HG03571 (cell line): ENCODE measurements around the gene NFIX.

Experiments
- ATAC-seq: cut with Tn5 transposase; IDR thresholded peaks from one replicate; pipeline ENCODE4 v1.9.1; 2021; ENCODE audit not compliant: unreplicated experiment

Gene NFIX

DNA sequence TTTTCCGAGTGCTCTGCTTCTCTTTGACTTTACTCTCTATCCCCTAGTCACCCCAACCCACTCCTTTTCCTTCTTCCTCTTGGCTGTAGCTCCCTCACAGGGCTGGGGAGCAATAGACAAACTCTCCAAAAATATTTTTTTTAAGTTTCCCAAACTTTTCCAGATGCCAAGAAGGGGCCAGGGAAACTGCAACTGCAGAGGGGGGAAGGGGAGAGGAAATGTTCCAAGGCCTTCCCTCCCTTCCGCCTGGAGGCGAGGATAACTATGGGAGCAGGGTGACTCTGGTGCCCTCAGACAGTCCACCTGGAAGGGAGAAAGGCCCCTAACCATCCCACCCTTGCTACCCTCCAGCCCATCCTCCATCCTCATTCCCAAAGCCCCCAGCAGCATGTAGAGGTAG is 58.0 kb downstream of the NFIX start:
- ATAC-seq: no peak

DNA sequence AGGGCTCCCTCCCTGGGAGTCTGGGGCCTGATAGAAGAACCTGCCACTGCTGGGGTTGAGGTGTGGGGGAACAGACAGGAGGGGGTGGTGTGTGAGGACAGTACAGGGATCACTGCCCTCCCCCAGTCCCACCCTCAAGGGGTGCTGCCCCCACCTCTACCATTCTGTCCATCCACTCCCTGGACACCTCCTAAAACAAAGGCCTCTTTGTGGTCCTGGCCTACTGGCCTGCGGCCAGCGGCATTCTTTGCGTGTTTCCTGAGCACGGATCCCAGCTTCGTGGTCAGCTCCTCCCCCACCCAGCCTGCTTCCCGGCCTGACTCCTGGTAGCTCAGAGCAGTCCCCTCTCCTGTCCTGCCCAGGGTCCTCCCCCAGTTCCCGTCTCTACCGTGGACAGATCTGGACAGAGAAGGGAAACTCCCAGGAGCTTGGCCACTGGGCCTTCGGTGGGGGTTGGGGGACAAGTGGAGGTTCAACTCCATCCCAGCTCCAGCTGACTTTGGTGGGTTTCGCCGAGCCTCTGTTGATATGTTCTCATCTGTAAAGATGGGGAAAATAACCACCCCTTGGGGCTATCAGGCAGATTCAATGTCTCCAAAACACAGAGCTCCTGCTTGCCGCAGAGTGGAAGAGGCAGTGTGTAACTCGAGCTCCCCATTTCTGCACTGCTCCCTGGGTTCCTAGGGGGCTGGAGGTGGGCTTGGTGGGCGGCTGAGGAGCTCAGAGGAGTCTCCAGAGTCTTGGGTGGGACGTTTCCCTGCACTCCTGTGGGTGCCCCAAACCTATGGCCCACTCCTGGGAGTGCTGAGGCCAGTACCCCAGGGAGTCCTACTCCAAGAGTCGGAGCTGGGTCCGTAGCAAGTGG is 58.7 kb downstream of the NFIX start:
- no peak for ATAC-seq

DNA sequence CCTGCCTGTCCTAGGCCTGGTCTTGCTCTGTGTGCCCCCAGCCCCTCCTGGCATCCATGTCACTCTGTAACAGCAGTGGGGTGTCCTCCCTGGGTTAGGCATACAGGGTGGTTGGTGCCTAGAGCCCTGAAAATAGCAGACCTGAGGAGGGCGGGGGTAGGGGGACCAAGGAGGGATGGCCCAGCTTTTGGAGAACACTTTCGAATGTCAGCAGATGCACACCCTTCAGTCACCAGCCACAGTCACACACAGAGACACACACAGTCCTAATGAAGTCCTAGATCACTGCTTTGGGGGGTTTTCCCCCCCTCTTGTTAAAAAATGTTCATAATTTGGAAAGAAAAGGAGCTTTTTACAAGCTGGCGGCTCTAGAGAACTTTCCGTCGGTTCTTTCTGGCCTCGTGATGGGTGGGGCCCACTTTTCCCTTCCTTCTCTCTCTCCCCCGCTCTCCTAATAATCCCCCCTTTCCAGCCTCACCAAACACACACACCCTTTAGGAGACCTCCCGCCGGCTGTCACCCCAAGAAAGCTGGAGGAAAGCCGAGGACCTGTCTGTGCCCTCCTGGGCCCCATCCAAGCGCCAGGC is 59.4 kb downstream of the NFIX start:
- ATAC-seq: no peak

DNA sequence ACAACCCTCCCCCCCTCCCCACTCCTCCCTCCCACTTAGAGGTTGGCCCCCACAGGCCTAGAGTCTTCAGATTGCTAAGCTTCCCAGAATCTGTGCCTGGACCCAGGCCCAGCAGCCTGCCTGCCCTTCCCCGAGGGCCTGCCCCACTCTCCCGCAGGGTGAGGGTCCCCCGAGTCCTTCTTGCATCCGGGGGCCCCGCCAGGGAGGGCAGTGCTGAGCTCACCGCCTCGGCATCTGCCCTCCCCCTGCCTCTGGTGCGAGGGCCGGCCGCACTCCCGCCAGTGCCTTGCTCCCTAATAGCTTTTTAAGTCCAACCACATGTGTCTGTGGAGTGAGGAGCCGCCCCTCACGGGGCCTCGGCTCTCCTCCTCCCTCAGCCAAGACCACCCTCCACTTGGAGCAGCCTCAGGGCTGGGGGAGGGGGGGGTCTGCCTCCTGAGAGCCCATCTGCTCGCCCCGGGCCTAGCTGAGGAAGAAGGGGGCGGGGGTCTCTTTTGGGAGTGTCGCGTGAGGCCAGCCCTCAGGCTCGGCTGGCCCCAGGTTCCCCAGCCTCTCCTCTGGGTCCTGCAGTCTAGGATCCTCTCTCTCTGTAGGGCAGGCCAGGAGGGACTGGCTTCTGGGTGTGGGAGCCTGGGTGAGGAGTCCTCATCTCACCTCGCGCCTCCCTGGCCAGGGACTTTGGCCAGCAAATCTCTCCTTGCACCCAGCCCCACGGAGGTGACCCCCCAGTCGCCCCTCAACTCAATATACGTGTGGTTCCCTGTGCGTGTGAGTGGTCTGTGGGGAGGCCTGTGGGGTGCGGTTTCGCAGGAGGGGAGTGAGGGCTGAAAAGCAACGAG is 60.2 kb downstream of the NFIX start:
- ATAC-seq: no peak

DNA sequence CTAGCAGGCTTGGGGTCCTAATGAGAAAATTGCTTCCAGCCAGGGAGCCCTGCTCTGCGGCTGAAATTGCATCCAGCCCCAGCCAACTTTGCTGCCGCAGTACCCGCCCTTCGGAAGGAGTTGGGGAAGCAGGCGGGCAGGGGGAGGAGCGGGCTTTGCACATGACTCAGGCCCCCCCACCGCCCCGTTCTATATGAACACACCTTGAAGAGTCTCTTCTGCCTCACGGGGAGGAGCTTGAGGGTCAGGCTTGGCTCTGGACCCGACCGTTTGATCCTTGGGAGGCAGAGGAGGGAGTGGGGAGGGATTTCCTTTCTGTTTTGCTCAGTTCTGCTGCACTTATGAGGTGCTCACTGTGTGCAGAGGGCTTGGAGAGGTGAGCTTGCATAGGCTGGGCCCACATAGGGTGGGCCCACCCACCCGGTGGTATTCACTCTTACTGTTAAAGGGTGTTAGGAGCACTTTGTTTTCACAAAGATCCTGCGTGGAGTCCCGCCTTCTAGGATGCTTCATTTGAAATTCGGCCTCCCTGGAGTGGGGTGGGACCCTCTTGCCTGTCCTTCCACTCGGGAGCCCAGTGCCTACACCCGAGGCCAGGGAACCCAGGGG is 60.9 kb downstream of the NFIX start:
- ATAC-seq: no peak

DNA sequence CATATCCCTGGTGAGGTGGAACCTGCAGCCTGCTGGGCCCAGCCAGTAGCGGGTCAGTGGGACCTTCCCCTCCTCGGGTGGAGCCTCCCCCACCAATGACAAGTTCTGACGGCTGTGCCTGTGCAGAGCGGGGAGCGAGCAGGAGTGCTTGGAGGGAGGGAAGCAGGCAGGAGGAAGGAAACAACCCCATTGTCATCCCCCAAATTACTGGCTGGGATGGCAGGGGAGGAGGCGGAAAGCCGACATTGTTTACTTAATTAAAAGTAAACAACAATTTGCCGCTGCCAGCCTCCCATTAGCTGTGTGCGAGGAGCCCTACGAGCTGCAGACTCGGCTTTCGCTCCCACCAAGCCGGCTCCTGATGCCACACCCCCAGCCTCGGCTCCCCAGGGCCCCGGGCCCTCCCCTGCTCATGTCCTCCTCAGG is 61.9 kb downstream of the NFIX start:
- ATAC-seq: no peak

DNA sequence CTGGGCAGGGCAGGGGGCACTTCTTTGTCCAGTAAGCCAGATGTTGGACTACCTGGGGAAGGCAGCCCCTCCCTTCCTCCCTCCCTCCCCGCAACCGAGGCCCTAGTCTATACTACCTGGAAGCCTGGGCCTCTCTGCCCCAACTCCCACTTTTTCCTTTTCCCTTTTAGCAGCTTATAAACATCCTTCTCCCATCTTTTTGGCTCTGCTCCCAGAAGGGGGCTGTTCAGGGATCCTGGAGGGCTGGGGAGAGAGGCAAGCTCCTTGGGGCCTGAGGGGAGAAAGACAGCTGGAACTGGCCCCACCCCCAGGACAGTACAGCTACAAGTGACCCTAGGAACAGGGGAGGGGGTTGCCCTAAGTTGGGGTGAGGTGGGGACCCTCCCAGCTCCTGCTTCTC is 62.5 kb downstream of the NFIX start:
- no peak for ATAC-seq

DNA sequence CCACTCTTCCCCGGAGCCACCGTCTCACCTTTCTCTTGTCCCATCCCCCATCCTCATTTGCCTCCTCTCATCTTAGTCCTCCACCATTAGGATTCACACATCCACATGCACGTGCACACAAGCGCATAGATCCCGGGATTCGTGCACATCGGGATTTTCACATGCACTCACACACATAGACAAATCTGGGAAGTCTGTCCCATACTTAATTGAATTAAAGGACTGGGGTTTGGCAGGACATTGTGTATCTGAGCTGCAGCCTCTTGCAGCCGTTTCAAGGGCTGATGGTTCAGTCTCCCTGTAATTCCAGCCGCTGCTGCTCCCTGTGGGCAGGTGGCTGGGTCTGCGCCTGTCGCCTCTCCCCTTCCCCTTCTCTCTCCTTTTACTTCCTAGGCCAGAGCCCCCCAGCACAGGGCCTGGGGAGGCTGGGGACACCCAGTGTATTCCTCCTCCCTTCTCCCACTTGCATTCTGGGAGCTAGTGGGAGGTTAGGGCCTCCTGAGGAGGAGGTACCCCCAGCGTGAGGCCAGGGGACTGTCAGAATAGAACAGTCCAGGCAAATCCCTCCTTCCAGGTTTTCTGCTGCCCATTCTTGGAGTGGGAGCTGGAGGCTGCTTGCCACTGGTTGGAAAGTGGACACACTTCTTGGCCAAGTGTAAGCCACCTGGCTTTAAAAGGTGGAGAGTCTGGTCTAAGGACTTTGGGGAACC is 63.8 kb downstream of the NFIX start:
- no peak for ATAC-seq

DNA sequence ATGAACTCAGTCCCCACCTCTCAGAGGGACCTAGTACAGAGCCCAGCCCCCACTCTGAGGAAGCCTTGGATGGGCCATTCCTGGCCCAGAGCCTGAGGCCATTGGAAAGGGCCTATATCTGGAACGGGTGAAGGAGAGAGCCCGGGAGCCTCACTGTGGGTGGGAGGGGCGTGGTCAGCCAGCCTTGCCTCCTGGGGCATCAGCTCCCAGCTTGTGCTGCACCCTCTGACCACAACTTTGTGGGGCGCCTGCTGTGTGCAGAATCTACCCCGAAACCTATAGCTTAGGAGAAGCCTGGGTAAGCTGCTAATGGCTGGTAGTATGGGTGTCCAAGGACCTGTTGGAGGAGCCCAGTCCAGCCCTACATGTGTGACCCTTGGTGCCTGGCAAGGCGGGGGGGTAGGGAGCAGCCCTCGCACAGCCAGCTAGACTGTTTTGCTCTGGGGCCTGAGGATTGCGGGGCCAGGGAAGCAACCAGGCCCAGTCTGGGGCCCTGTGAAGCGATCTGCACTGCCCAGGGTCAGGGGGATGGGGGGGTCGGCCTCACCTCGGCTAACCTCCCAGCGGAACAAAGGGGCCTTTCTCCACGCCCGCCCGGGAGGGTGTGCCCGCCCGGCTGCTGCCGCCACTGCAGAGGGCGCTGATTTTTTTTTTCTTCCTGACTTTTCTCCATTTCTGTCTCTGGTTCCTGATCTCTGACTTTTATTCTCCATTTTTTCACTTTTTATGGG is 65.1 kb downstream of the NFIX start:
- ATAC-seq: no peak

DNA sequence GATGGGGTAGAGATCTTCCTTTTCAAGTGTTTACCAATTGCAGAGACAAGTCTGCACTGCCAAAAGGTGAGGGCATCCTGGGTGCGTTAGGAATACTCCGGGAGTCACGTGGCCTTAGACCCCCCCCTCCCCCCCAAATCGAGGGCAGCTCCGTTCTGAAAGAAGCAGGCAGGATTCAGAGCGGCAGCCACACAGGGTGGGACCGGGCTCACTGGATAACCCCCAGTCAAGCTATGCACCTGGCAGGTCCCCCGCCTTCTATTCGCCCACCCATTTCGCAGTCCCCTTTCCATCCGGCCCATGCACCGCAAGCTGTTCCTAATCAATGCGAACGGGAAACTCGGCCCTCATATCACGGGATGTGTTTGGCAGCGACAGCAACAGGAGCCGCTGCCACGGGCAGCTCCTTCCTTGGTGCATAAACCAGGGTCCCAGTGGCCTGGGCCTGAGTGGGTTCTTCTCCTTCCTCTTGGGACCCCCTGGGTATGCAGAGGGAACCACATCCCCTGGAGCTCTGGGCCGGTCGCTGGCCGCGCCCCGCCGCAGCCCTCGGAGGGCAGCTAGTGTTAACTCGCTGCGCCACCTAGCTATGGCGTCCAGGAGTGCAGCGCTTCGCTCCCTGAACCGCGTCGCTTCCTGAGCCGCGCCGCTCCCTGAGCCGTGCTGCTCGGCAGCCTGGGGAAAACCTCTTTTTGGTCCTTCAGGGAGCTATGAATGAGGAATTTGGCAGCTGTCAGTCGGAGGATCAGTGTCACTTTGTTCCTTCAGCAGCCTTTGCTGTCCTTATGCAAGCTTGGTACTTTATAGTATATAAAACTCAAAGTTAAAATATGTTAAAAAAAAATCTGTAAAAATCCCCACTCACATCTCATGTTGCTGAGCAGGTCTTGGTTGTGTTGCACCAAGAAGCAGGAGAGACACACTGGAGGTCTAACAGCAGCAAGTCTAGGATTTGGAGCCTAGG is 66.0 kb downstream of the NFIX start:
- no peak for ATAC-seq

DNA sequence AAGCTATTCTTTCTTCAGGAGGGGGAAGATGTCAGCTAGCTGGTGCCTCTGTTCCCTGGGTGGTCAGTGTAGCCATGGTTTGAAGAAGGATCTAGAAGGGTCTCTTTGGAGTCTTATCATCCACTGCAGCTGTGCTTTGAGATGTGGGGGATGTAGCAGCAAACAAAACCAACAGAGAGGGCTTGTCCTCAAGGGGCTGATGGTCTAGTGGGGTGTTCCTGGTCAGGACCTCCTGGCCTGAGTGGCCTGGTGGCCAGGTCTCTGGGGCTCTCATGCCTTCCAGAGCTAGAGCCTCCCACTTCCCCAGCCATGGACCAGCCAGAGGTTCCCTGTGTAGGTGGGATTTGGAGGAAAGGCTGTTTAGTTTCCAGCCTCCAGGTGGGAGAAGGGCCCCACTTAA is 67.0 kb downstream of the NFIX start:
- no peak for ATAC-seq

DNA sequence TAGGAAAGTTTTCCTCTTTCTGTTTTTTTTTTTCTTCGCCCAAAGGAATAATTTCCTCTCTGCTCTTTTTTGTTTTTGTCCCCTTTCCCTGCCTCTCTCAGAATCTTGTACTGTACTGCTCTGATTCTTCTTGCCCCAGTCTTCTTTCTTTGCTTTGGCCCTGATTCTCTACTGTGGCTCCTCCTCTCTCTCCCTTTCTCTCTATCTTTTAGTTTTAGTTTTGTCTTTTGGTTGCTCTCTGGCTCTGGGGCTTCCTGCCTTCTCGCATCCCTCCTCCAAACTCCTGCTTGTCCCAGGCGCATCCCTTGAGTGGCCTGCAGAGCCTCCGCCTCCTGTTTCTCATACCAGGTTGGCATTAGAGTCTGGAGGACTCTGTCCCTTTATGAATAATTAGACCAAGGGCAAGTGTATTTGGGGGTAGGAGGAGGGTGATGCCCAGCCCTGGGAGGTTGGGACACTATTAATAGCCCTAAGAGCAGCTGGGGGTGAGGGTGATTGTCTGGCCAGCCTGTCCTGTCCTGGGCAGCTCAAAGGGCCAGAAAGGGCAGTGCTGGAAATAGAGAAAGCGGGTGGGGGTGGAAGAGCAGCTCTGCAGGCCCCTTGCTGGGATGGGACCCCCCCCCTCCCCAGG is 68.3 kb downstream of the NFIX start:
- ATAC-seq: no peak

DNA sequence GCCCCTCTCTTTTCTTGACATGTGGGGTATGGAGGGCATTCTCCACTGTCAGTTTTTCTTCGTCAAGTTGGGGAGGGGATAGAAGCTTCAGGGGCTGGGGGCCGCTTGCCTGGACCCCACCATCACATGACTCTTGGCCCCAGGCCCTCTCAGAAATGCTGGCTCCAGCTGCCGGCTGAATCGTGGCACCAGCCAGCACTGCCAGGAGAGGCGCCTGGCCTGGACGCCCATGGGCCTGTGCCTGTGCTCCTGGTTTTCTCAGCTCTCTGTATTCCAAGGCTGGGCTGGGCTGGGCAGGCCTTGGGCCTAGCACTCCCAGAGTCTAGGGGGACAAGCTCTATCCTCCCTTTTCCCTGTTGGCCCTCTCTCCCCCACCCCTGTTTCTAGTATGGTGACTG is 68.8 kb downstream of the NFIX start:
- no peak for ATAC-seq

DNA sequence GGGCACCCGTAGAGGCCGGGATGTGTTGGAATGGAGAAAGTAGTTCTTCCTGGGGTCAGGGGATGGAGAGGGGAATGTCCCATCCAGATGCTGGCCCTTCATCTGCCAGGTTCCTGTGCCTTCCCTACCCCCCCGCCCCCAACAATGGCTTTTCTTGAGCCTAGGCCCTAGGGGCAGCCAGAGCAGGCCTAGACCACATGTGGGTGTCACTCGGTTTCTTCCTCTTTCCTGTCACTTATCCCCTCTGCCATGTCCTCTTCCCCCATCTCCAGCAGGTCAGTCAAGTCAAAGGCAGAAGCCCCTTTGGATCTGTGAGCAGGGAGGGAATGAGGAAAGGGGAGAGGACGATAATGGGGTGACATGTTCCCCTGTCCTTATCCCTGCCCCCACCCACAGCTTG is 71.0 kb downstream of the NFIX start:
- no peak for ATAC-seq

DNA sequence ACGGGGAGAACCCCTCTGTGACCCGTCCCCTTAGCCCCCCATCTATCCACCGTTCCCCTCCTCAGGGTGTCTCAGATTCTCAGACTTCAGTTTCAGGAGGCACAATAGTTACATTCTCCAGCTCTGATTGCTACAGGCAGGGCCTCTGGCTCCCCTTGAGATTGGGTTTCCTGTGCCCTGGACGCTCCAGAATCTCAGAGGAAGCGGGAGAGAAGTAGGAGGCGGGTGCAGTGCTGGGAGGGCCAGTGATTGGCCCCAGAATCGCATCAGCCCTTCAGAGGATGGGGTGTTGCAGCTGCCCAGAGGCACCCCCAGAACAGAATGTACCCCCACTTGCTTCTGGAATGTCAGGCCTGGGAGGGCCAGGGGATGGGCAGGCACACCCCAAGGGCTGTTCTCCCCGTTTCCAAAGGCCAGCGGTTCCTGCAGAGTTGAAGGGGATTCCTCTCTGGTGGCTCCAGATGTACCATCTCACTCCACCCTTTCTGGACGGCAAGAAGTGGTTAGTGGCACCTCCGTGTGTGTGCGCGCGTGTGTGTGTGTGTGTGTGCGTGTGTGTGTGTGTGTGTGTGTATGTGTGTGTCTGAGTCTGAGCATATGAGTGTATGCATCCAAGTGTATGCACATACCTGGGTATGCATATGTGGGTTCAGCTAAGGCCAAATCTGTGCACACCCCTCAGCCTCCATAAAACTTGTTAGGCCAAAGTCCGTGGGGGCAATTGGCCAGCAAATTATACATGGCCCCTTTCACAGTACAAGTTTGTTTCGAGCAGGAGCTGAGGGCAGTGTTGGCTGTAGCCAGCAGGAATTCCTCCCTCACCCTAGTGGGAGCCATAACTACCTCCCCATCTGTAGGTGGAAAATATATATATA is 71.9 kb downstream of the NFIX start:
- no peak for ATAC-seq

DNA sequence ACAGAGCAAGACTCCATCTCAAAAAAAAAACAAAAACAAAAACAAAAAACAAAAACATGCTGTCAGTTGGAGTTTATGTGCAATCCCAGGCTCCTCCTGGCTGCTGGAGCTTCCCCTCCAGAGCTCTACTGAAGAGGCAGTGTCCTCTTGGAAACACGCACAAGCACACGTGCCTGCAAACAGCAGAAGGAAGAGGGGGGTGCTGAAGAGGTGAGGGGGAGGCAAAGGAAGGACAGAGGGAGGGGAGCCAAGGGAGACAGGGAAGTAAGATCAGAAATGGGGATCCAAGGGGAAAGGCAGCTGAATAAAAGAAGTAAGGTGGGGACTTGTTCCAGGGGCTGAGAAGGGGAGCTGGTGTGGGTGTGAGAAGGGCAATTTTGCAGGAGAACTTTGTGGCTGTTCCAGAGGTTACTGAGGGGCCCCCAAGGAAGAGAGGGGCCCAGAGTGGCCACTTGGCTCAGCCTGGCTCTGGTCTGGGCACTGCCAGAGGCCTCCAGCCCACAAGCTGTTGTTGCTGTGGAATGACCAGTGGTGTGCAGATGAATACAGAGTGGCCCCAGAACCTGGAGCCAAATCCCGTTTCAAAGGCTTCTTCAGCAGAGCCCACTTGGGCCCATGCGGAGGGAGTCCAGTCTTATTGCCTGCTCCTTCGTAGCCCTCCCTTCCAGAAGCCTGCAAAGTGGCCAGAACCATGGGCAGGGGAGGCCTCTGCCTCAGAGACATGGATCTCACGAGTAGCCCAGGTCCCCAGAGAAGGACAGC is 73.0 kb downstream of the NFIX start:
- ATAC-seq: no peak
